Measurements from ENCODE around the gene EXOC5.
"Not testable (repeated sequence)": the region's sequence is repeated elsewhere in the genome, so short reads cannot be mapped to it uniquely, and the experiment has no call there.

EXOC5 gene

DNA sequence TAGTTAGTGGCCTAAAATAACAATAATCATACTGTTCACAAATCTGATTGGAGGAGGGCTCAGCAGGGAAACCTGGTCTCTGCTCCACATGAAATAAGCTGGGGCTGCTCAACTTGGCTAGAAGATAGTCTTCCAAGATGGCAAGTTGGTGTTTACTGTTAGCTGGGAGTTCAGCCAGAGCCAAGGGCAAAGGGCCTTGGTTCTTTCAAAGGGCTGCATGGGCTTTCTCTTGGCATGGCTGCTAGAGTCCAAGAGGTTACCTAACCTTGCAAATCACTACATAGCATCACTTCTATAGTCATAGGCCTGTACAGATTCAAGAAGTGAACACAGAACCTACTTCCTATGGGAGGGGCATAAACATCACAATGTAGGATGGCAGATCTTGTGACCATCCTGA, 7.1 kb downstream of the EXOC5 start:
- no peak overlapping the region for H3K27ac ChIP-seq
- H3K36me3 ChIP-seq (ENCODE audit: control insufficient read depth, insufficient read depth, low read length), result no peaks in the 10 kb centered on the region
- H3K4me2 ChIP-seq (ENCODE audit: low read length), result no peak overlapping the region
- H2AFZ ChIP-seq, result no peak overlapping the region
- H3K79me2 ChIP-seq, result peaks cover 38% of the 10 kb centered on the region
- H3K27me3 ChIP-seq (ENCODE audit: control insufficient read depth, insufficient read depth, low read length), result no peaks in the 10 kb centered on the region
- peaks cover 2% of the 10 kb centered on the region for H3K4me1 ChIP-seq
- TF ChIP-seq, protein P1, sequence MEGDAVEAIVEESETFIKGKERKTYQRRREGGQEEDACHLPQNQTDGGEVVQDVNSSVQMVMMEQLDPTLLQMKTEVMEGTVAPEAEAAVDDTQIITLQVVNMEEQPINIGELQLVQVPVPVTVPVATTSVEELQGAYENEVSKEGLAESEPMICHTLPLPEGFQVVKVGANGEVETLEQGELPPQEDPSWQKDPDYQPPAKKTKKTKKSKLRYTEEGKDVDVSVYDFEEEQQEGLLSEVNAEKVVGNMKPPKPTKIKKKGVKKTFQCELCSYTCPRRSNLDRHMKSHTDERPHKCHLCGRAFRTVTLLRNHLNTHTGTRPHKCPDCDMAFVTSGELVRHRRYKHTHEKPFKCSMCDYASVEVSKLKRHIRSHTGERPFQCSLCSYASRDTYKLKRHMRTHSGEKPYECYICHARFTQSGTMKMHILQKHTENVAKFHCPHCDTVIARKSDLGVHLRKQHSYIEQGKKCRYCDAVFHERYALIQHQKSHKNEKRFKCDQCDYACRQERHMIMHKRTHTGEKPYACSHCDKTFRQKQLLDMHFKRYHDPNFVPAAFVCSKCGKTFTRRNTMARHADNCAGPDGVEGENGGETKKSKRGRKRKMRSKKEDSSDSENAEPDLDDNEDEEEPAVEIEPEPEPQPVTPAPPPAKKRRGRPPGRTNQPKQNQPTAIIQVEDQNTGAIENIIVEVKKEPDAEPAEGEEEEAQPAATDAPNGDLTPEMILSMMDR (IDR thresholded peaks at IDR 0.05), result no peak
- H3K9ac ChIP-seq, result no peak overlapping the region
- H3K4me3 ChIP-seq (ENCODE audit: low read depth, low read length), result no peak overlapping the region
- H3K9me3 ChIP-seq (ENCODE audit: control insufficient read depth, low read length), result no peaks in the 10 kb centered on the region

DNA sequence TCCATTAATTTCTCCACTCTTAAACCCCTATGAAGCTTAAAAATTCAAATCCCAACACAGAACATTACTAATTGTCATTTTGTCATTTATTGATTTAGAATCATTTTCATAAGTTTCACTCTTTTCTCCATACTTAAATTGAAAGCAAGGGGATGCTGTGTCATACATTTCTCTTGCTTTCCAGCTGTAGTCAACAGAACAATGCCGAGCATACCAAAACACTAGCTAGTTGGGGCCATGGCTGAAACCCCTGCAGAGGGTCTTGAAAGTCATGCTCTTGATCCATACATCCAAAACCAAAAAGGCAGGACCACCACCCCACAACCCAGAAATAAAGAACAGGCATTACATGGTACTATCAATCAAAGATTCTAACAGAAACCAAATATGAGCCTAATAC, 9.0 kb downstream of the EXOC5 start:
- peaks cover 36% of the 10 kb centered on the region for H3K79me2 ChIP-seq
- H3K9ac ChIP-seq, result no peak overlapping the region
- no peak overlapping the region for H3K4me2 ChIP-seq (ENCODE audit: low read length)
- H3K27ac ChIP-seq, result no peak overlapping the region
- no peaks in the 10 kb centered on the region for H3K9me3 ChIP-seq (ENCODE audit: control insufficient read depth, low read length)
- TF ChIP-seq, protein P1 (IDR thresholded peaks at IDR 0.05), result no peak
- H3K4me1 ChIP-seq, result peaks cover 2% of the 10 kb centered on the region
- no peaks in the 10 kb centered on the region for H3K27me3 ChIP-seq (ENCODE audit: control insufficient read depth, insufficient read depth, low read length)
- no peaks in the 10 kb centered on the region for H3K36me3 ChIP-seq (ENCODE audit: control insufficient read depth, insufficient read depth, low read length)
- no peak overlapping the region for H2AFZ ChIP-seq
- H3K4me3 ChIP-seq (ENCODE audit: low read depth, low read length), result no peak overlapping the region

DNA sequence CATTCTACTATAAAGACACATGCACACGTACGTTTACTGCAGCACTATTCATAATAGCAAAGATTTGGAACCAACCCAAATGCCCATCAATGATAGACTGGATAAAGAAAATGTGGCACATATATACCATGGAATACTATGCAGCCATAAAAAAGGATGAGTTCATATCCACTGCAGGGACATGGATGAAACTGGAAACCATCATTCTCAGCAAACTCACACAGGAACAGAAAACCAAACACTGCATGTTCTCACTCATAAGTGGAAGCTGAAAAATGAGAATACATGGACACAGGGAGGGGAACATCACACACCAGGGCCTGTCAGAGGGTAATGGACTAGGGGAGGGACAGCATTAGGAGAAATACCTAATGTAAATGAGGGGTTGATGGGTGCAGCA, 10.5 kb downstream of the EXOC5 start:
- not testable (repeated sequence) for H3K9ac ChIP-seq; H3K4me2 ChIP-seq (ENCODE audit: low read length); H3K36me3 ChIP-seq (ENCODE audit: control insufficient read depth, insufficient read depth, low read length); H3K9me3 ChIP-seq (ENCODE audit: control insufficient read depth, low read length); H3K27me3 ChIP-seq (ENCODE audit: control insufficient read depth, insufficient read depth, low read length); H3K4me1 ChIP-seq; H3K27ac ChIP-seq; H3K4me3 ChIP-seq (ENCODE audit: low read depth, low read length); H2AFZ ChIP-seq
- H3K79me2 ChIP-seq, result peaks cover 32% of the 10 kb centered on the region

DNA sequence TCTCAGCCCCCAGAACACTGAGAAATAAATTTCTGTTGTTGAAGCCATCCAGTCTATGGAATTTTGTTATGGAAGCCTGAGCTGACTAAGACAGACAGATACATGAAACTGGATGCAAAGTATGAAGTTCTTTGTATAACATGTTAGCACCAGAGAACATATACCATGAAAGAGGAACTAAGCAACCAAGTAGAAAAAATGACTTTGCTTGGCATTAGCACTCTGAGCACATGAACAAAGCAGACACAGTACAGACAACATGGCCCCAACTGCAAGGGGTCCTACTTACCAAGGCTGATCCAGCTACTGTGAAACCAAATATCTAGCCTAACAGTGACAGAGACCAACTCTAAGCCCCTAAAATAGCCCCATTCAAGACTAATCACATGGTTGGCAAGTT, 13.8 kb downstream of the EXOC5 start:
- TF ChIP-seq, protein P1 (IDR thresholded peaks at IDR 0.05), result no peak
- Histone ChIP-seq H3K4me3 (ENCODE audit: low read depth, low read length) (no peak overlapping the region), H3K4me1 (peaks cover 2% of the 10 kb centered on the region), H3K9ac (no peak overlapping the region), H3K79me2 (peaks cover 18% of the 10 kb centered on the region), H3K36me3 (ENCODE audit: control insufficient read depth, insufficient read depth, low read length) (no peaks in the 10 kb centered on the region), H2AFZ (no peak overlapping the region), H3K4me2 (ENCODE audit: low read length) (no peak overlapping the region), H3K27ac (no peak overlapping the region), H3K27me3 (ENCODE audit: control insufficient read depth, insufficient read depth, low read length) (no peaks in the 10 kb centered on the region), H3K9me3 (ENCODE audit: control insufficient read depth, low read length) (no peaks in the 10 kb centered on the region)

DNA sequence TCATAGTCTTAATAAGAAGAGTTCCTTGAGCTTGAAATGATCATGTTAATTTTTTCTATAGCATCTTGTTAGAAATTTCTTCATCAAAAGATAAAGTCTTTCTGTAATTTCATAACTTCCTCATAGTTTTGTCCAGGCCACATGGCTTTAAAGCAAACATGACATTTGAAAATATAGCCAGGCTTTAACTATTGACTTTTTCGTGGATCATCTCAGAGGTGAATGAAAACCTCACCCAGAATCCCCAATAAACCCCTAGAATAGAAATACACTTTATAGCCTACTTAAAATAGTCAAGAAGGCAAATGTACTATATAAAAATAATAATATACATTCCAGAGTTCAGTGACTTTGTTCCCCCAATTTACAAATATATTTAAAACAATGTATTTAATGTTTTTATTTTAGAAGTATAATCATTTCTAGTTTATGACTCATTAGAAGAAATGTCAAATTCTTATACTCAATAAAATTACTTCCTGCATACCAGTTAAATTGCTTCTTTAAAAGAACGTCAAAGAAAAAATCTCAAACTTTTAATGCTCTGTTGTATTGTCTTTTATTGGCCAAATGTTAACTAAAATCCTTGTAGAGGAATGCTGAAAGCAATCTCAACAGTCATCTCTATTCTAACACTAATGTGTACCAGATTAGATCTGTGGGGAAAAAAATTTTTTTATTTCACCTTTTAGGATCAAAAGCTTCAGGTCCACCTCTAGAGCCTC, 21.6 kb downstream of the EXOC5 start:
- Histone ChIP-seq H2AFZ (no peak overlapping the region), H3K36me3 (ENCODE audit: control insufficient read depth, insufficient read depth, low read length) (no peaks in the 10 kb centered on the region), H3K9me3 (ENCODE audit: control insufficient read depth, low read length) (no peaks in the 10 kb centered on the region), H3K4me3 (ENCODE audit: low read depth, low read length) (no peak overlapping the region), H3K4me1 (no peaks in the 10 kb centered on the region), H3K27ac (no peak overlapping the region), H3K79me2 (peaks cover 2% of the 10 kb centered on the region), H3K27me3 (ENCODE audit: control insufficient read depth, insufficient read depth, low read length) (no peaks in the 10 kb centered on the region), H3K9ac (no peak overlapping the region), H3K4me2 (ENCODE audit: low read length) (no peak overlapping the region)
- TF ChIP-seq, protein P1 (IDR thresholded peaks at IDR 0.05), result no peak
